Stimulated activated CD4-positive, alpha-beta T cell treated with anti-CD3 and anti-CD28 coated beads, Interleukin-2, amount 100 ng/mL, for 24 hours (primary cell): ENCODE measurements around the gene DMRTC2.

ENCODE experiments used
- DNase-seq, 2 donors: peaks; one replicate each; pipeline ENCODE4 v3.0.0-alpha.2; 2020

The DMRTC2 gene

DNA sequence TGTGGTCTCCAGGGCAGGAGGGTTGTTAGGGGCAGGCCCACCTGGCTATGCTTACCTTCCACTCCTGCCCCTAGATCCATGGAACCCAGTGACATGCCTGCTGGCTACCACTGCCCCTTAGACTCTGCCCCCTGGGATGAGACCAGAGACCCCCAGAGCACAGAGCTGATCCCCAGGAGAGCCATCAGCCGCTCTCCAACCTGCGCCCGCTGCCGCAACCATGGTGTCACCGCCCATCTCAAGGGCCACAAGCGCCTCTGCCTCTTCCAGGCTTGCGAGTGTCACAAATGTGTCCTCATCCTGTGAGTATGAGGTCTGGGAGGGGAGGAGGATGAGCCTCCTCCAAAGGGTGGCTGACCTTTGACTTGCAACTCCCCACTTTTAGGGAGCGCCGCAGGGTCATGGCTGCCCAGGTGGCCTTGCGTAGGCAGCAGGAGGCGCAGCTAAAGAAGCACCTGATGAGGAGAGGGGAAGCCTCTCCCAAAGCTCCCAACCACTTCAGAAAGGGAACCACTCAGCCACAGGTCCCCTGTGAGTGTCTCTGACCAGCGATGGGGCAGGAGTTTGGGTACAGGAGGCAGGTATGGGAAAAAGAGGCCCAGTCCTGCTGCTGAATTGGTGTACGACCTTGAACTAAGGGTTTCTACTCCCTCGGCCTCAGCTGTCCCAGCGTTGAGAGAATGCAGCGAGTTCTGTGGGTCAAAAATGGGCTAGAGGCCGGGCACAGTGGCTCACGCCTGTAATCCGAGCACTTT, 2.7 kb downstream of the DMRTC2 start:
- DNase-seq = no peak

DNA sequence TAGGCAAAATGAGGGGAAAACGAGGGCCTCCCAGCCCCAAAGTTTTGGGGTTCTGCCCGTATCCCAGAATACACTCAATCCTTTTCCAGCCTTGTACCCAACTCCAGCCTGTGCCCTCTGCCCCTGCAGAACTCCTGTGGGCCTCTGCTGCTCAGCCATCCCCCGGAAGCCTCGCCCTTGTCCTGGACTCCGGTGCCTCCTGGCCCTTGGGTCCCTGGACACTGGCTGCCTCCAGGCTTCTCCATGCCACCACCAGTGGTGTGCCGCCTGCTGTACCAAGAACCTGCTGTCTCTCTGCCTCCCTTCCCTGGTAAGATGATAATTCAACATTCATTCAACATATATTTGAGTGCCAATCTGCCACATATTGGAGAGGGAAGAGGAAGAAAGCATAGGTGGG, 3.8 kb downstream of the DMRTC2 start:
- DNase-seq = no peak

DNA sequence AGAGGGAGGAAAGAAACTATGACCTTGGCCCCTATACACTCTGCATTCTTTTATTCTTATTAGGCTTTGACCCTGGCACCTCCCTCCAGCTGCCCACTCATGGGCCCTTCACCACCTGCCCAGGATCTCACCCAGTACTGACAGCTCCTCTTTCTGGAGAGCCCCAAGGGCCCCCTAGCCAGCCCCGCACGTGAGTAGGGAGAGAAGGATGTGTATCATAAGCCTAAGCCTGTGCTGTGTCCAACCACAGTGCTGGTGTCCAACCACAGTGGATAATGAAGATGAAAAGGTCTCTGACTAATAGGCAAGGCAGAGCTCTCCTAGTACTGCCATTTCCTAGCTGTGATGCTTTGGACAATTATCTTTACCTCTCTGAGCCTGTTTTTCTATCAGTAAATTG, 4.2 kb downstream of the DMRTC2 start:
- DNase-seq = no peak

DNA sequence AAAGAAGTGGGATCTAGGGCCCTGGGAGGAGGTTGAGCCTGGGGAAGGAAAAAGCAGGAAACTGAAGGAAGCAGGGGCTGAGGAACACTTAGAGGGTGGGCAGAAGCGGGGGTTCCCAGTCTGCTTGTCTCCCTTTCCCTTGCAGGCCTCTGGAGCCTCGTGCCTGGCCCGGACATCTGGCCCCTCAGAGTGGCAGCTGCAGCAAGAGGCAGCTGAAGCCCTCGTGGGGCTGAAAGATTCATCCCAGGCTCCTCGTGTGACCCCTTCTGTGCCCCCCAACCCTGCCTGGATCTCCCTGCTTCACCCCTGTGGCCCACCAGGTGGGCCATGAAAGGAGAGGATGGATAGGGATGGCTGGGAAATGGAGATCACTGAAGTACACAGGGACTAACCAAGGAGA, 5.5 kb downstream of the DMRTC2 start:
- no peak for DNase-seq

DNA sequence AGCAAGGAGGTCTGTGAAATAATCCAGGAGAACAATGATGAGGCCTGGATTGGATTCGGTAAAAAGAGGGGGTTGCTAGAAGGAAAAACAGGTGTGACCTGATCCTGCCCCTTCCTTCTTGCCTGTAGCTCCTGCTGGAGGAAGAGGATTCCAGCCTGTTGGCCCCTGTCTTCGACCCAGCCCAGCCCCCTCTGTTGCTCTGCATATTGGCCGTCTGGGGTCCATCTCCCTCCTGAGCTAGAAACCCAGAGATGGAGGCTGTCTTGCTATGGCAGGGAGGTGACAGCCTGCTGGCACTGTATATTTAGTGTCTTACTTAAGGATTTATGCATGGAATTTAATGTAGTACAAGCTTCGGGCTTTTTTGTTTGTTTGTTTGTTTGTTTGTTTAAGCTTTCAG, 6.6 kb downstream of the DMRTC2 start:
- DNase-seq = no peak

DNA sequence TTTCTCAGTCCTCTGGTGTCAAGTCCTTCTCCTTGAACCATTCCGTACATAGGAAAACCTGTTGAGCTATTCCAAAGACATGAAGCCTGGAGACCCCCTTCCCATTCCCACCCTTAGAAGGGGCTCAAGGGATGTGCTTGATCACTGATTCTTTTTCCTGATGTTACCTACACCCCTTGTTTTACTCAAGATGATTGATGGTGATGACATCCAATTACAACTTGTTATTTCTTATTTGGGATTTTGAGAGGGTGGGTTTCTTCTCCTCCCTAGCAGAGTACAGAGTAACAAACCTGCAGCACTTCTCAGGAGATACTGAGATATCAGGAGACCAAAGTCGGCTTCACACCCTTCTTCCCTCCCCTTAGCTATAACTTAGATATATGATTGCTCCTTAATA, 8.5 kb downstream of the DMRTC2 start:
- no peak for DNase-seq

DNA sequence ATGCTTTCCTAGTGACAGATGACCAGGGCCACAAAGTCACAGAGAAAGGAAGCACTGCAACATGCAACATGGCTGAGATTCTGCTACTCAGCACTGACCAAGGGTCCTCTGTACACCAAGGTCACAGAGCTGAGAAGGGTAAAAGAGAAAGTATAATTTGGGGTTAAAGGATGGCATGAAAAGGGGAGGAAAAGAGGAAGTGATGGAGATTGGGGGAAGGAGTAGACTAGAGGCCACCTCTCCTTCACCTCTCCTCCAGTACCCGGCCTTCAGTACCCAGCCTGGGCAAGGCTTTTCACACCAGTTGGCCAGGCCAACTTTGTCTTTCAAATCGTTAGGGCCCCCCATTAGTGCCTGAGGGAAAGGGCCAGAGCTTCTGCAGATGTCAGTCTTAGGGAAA, 8.9 kb downstream of the DMRTC2 start:
- DNase-seq = no peak

DNA sequence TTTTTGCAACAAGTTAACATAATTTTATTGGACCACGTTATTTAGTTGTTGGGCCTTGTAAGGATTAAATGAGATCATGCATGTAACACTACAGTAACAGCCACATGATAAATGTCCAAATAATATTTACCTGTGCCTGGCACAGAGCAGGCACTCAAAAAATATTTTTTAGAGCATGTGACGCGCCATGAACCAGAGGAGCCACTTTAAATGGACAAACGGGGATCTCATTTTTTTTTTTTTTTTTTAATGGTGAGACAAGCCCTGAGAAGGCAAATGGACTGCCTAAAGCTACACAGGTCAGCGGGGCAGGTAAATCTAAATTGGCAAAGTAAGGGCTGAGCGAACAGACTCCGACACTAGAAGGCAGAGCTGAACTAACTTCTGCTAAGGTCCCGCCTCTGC, 14.4 kb downstream of the DMRTC2 start:
- DNase-seq = no peak

DNA sequence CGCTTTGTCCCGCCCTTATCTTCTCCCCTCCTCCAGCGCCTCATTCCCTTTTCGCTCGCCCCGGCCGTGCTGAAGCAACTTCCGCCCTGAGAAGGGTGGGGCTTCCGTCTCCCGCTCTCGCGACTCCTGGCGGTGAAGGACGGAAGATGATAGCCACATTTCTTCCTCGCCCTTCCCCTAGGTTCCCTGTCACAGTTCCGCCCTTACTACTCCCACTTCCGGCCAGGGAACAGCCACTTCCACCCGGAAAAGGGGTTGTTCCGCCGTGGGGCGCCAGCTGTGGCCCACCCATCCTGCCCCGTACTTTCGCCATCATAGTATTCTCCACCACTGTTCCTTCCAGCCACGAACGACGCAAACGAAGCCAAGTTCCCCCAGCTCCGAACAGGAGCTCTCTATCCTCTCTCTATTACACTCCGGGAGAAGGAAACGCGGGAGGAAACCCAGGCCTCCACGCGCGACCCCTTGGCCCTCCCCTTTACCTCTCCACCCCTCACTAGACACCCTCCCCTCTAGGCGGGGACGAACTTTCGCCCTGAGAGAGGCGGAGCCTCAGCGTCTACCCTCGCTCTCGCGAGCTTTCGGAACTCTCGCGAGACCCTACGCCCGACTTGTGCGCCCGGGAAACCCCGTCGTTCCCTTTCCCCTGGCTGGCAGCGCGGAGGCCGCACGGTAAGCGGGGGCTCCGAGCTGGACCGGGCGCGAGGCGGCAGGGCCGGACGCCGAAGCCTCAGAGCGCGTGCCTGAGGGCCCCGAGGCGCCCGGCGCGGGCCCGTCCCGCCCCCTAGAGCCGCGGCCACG, 15.0 kb downstream of the DMRTC2 start, which contains the start of gene RPS19:
Gene RPS19, plus strand, starts transcription at position 638 of the 801 bp plus-strand sequence. CDS start 520 bp downstream, outside the sequence.
- peak; percentile 98 to 99 for DNase-seq

DNA sequence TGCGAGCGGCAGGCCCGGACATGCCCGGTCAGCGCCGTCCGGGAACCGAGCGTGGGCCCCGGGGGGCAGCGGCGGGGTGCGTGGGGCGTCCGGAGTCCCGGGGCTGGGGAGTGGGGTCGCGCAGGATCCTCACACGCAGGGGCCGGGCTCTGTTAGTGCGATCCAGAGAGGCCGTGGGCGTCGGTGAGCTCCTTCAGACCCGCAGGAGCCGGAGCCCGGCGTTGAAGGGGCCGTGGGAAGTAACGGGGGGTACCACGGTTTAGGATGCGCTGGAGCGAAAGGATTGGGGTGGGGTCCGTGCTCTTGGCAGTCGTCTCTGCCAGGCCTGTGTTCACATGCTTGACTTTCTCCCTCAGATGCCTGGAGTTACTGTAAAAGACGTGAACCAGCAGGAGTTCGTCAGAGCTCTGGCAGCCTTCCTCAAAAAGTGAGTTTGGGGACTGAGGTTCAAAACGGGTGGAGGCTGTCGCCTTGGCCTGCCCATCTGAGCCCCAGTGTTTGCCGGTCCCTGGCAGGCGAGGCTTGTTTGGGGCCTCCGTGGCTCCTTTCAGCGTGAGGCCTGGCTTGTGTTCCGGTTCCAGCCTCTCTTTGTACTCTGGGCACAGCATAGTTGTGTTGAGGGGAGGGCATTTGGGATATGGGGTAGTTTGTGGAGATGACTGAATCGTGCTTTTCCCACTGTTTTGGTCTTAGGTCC, 15.7 kb downstream of the DMRTC2 start:
- DNase-seq = peak in 1 of 2 donors; percentile 50

DNA sequence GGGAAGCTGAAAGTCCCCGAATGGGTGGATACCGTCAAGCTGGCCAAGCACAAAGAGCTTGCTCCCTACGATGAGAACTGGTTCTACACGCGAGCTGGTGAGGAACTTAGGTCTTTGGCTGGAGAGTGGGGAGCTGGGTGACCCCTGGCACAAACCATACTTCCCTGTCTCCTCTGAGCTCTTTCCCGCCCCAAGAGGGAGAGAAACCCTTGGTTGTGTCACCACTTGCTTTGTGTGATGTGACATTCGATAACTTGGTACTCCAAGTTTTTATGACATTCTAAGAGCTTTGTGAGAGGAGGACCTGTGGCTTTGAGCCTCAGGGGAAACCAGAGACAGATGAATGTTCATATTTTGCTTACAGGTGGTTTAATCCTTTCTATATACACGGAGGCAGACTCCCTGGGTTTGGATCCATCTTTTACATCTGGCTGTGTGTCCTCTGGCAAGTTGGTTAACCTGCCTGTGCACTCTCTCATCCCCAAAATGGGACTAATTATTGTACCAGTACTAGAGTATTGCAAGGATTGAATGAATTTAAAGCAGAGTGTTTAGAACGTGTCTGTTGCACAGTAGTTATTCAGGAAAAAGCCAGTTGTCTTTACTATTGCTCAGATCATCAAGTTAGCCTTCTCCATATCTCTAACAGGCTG, 16.4 kb downstream of the DMRTC2 start:
- no peak for DNase-seq

DNA sequence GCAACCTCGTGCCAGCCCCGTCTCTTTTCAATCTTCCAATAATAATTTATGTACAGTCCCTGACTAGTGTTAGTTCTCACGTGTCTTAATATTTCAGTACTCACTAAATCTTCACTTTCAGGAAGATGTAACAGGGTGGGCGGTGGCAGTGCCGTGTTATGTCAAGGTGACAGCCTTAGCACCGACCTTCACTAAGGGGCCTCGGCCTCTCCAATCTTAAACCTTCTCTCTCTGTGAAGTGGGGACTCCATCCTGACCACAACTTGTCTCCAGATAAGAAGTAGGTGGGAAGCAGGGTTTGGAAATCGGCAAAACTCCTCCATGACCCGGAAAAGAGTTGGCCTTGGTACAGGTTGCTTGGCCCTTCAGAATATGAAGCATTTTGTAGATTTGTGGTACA, 17.0 kb downstream of the DMRTC2 start:
- no peak for DNase-seq

DNA sequence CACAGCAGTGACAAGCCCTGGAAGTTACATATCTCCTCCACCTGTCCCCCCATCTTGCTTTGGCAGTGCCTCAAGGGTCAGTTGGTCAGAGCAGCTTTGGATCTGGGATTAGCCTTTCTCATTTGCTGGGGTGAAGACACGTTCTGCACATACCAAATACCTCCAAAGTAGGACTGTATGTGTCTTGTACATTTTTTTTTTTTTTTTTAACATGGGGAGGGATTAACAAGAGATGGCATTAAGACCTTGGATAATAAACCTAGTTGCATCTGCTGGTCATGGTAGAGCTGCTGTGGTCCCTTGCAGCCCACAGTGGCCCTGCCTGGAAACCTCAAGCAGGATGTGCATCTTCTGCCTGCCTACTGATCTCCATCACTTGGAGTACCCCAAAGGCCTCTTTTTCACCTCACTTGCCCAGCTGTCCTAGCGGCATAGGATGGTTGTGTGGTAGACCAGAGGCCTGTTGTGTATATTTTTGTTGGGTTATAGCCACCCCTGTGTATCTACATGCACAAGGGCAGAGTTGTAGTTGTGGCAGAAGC, 17.7 kb downstream of the DMRTC2 start:
- DNase-seq = no peak

DNA sequence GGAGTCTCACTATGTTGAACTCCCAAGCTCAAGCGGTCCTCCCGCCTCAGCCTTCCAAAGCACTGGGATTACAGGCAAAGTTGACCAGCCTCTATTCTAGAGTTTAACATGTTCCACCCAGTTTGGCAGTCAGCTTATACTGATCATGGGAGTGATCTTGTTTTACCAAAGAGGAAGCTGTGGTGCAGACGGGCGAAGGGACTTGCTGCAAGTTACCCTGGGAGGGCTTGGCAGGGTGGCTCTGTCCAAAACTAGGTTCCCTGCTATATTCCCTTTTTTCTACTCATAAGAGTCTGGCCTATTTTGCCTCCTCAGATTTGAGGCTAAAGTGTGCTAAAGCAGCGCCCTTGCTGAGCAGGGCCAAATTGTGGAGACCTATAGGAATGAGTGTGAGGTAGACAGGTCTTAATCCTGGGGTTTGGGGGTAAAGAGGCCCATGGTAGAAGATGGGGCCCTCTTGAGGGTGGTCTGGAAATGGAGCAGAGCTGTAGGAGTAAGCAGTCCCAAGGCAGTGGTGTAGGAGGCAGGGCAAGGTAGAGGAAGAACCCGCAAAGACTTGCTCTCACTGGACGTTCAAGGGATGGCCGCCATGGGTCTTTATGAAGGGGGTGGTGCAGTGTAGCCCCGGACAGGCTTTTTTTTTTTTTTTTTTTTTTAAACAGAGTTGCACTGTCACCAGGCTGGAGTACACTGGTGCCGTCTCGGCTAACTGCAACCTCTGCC, 18.5 kb downstream of the DMRTC2 start:
- no peak for DNase-seq

DNA sequence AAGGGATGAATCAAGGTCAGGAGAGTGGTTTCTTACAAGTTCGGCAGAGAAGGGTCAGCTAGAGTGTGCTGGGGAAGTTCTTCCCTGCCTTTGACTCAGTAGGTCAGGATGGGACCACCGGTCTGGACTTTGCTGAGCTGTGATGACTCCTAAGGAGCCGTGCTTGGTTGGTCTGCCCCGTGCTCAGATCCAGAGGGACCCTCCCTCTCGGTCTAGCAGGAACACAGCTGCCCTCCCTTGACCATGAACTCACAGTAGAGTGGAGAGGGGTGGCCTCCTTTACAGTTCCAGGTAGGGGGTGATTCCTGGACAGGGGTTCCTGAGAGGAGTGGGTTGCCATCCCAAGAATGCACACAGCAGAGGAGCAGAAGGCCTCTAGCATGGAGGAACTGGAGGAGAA, 19.5 kb downstream of the DMRTC2 start:
- DNase-seq = no peak

DNA sequence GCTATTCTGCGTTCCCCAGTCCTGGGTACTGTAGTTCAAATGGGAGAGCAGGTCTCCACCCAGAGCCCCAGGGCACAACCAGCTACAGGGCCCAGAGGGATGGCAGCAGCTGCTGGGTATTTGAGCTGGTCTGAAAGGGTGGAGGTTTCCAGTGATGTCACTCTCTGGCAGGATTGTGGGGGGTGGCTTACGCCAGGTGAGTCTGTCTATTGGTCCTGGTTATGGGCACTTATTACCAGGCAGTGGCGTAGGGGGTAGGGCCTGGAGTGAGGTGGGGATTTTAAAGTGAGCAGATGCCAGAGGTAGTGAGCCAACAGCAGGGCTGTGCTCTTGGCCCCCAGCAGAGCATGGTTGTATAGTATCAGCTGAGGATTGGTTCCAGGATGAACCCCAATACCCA, 21.4 kb downstream of the DMRTC2 start:
- no peak for DNase-seq

DNA sequence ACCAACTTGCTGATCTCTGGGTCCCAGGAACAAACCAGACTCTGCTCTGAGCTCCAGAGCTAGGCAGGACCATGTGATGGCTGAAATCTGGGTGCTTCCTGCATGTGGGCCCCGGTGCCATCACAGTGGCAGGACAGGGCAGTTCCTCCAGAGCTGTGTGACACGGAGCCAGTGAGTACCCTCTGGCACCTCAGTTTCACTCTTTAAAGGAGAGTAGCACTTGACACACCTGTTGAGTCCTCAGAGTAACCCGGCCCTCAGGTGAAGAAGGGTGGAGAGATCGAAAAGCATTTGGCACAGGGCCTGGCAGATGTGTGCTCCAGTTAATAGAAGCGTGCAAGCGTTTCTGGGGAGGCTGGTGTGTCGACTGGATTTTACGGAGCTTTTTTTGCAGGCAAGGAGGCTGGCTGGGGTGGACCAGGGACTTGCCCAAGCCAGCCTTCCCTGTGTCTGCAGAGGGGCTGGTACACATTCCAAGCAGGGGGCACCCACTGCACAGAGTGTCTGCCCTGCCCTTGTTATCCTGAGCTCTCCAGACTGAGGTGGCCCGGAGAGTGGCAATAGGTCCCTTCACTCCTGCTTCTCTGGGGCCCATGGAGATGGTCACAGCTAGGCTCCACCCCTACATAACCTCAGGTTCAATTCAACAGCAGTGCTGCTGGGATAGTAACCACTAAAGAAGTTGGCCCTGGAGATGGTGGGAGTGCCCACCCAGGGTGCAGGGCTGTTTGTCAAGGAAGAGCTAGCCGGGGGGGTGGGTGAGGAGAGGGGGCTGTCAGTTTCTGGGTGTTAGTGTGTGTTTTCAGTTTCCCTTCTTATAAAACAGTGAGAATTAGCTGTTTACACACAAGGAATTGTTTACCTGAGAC, 23.5 kb downstream of the DMRTC2 start:
- DNase-seq = no peak

DNA sequence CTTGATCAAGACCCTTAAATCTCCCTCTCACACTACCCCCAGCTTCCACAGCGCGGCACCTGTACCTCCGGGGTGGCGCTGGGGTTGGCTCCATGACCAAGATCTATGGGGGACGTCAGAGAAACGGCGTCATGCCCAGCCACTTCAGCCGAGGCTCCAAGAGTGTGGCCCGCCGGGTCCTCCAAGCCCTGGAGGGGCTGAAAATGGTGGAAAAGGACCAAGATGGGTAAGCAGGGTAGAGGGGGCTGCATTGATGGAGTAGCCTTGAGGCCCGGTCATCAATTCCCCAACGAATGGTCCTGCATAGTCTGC, 24.1 kb downstream of the DMRTC2 start:
- no peak for DNase-seq

DNA sequence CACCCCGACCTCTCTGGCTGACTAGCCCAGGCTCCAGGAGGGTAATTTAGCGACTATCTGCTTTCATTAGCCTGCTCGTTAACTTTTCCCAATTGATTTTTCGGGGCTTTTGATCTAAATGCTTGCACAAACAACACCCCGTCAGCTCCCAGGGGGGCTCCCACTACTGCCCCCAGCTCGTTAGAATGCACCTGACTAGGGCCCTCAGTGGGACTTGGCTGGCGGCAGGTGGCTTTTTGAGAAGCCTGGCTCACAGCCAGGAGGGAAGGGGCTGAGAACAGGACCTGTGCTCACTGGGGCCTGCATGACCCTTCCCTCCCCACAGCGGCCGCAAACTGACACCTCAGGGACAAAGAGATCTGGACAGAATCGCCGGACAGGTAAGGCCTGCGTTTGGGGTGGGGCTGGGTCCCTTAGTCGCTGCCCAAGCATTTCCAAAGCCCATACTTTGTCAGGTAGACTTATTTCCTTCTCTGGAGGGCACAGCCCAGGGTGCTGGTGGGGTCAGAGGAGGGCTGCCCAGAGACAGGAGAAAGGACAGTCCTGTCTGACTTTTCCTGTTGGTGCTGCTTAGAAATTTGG, 24.6 kb downstream of the DMRTC2 start:
- DNase-seq = no peak

DNA sequence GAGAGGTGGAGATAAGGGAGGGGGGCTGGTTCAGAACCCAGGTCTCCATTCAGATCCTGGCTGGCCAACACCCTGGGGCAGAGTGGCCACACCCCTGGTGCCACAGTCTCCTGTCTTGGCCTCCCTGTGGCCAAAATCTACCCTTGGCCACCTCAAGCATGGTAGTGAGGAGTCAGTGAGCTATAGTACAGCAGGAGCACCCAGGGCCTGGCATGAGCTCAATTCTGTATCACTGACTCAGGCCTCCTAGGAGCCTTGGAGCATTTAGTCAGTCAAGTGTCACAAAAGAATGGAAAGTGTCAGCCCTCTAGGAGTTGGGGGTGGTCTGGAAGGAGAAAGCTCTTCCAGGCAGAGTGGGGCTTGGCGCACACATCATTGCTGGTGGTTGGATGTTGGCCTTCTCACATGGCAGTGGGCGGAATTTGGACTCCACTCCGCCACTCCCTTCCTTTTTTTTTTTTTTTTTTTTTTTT, 25.6 kb downstream of the DMRTC2 start:
- DNase-seq = no peak
